HG02852 (cell line): ENCODE measurements around the gene CPEB1.
"Not testable (repeated sequence)": the region's sequence is repeated elsewhere in the genome, so short reads cannot be mapped to it uniquely, and the experiment has no call there.

ENCODE experiments used
- ATAC-seq: cut with Tn5 transposase; IDR thresholded peaks from one replicate; pipeline ENCODE4 v1.9.1; 2021; ENCODE audit warnings: mild to moderate bottlenecking, moderate library complexity; ENCODE audit not compliant: unreplicated experiment

Gene CPEB1

DNA sequence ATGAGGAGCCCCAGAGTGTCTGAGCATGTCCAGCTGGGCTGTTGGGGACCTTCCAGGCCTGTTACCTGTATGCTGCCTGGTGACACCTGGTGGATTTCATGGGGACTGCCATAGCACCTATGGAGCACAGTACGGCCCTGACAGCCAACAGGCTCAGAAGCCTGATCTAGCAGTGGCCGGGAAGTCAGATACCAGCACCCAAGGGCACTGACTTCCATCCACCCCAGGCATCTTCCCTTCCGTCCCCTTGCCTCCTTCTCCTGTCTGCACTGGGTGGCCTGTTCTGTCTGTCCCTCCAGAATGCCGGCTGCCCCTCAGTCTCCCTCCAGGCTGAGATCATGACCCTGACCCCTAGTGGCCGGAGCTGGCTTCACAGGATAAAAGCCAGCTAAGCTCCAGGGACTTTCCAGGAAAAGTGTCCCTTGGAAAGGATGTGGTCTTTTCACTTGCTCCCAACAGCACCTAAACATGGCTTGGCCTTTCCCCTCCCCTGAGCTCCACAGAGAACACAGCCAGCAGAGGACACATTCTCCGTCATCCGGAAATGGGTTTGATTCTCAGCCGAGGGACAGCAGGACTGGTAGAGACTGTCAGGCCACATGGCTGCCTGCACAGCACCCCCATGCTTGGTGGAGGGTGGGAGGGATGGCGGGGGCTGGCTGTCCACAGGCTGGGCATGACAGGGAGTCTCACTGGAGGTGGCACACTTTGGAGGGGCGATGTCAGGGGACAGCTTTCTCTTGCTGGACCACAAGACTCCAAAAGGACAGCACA is 116.4 kb downstream of the CPEB1 start:
- ATAC-seq, result peak; percentile 85

DNA sequence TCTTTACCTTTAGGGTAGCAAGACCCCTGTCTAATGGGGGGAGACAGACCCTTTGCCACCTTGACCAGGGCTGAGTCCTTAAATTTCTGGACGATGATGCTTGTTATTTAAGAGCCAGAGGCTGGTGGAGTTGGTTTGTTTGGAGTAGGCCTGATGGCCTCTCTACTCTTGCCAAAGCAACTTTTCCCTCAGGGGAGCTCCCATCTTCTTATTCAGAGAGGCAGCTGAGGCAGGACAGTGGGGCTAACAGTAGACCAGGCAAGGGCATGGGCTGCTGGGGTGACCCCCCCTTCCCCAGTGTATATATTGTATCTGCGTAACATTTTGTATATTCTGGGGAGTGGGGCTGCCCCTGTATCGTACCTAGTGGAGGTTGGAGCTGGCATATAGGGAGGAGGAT is 117.2 kb downstream of the CPEB1 start:
- ATAC-seq, result no peak

DNA sequence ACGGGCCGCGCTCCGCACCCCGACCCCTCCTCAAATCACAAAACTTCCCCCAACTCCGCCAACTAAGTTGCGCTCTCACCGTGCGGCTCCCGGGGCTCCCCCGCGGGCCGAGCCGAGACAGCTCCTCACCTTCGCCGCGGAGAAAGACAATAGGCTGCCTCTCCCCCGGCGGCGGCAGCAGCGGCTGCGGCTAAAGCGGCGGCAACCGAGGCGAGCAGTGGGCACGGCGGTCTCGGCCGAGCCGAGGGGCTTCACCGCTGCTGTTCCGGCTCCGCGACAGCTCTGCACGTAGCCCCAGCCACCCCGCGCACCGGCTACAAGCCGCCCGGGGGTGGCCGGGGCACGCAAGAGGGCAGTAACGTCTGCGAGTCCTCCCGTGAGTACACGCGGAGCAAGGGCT is 133.6 kb downstream of the CPEB1 start:
- ATAC-seq, result not testable (repeated sequence)

DNA sequence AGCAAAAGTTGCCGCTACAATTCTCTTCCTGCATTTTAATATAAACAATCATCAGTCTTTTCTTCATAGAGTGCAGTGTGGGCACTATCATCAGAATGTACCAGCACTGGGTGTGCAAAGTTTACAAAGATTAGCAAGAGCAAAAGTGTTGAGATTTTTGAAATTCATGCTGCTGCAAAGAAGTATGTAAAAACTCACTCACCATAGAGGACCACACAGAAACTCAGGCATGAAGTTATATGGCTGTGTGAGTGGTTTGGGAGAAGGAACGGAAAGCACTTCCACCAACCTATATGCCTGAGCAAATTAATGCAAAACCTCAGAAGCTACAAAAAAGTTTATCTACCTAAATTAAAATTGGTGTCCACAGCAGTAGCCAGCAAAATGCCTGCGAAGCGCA is 139.5 kb downstream of the CPEB1 start:
- ATAC-seq, result not testable (repeated sequence)

DNA sequence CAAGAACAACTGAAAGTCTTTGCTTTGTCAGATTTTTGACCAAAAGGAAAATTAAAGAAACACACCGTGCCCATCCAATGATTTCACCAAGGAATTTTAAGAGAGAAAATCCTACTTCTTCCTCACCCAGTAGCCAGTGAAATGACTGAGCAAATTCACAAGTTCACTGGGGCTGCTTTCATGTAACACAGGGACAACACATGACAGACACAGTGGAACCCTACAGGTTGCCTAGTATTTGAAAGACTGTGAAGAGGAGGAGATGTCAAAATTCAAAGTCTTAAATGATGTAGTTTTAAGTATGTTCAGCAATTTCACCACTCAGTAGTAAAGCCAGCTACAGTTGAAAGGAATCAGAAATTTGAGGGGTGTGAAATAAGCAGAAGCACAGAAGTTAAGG is 140.1 kb downstream of the CPEB1 start:
- not testable (repeated sequence) for ATAC-seq

DNA sequence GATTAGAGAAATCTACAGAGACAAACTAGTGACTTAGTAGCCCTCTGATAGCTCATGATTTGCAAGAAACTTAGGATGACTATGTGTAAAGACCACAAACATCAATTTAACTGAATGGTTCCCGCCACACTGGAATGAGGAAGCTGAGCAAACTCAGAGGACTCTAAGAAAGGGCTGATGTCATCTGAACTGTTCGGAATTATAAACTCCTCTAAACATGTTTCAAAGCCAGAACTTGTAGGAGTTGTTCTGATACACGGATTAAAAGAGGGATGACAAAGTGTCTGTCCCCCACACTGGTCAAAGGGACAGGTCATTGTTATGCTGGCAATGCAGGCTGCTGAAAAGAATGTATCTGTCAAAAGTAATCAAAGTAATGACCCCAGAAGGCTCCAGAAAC is 141.3 kb downstream of the CPEB1 start:
- not testable (repeated sequence) for ATAC-seq

DNA sequence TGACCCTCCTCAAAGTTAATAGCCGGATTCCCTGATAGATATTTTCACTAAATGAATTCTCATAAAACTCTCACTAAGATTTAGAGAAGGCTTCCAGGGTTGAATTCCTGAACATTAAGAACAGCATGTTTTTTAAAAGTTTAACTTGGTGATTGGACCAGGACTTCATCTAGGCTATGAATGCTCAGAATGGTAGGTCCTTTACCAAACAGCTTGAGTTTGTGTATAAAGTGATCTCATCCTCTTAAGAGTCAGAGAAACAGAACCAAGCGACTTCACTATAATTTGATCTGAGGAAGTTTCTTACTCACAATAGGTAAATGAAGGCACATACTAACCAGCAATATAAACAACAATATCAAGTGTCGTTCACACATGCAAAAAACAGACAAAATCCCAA is 143.1 kb downstream of the CPEB1 start:
- ATAC-seq, result not testable (repeated sequence)

DNA sequence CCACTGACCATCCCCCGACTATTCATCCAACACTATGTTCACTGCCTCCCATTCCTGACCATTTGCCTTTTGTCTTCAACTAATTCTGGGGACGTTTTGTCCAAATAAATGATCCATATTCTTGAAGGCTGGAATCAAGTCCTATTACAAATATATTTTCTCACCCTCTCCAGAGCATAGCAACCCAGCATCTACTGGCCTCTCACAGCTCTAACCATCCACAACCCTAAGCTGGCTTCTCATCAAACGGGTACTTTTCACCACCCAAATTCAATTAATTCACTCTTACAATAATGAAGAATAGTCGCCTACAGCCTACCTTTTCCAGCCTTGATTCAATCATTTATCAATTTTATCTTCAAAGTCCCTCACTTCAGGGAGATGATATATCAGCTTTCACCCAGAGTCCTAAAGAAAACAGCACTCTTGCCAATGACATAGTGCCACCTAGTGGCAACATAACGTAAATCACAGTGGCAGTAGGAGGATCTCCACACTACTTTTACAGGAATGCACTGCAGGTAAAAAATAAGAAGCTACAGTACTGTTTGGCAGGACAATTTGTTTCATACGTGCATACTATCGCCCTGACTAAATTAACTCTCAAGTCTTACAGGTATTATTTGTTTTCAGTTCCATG is 144.3 kb downstream of the CPEB1 start:
- ATAC-seq, result not testable (repeated sequence)

DNA sequence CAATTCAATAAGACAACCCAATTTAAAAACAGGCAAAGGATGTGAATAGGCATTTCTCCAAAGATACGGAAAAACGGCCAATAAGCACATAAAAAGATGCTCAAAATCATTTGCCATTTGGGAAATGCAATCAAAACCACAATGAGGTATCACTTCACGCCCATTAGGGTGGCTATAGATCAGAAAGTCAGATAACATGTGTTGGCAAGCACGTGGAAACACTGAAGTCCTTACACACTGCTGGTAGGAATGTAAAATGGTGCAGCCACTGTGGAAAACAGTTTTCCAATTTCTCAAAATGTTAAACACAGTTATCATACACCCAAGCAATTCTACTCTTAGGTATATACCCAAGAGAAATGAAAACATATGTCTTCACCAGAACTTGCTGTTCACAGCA is 146.4 kb downstream of the CPEB1 start:
- not testable (repeated sequence) for ATAC-seq

DNA sequence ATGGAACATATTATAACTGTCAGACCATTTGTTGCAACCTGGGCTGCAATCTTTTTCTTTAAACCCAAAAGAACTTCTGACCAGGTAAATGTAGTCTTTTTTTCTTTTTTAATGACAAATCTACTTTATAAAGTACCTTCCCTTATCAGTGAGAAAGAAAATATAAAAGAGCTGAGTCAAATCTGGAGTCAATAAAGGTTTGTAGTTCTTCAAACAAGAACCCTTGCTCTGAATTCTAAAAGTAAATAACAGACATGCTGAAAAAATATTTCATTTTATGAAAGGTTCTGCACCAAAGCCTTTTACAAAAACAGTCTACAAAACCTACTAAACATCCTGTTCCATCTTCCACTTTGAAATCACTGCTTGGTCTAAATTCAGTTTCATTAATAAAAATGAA is 149.2 kb downstream of the CPEB1 start:
- not testable (repeated sequence) for ATAC-seq
